Measurements from ENCODE around the gene SETD3. TPM values are rescaled to one million over a fixed set of nuclear protein-coding genes. Genes with fewer than 3 reads are reported as not detected.

SETD3 gene
- total and polyA plus RNA-seq, 10 of the 15 experiments (the other 5 are each of a cell fraction or from before 2014, with no cell fraction given): 11.3 to 44.2 (median 36.5) TPM

GRCh38 chr14:99507860-99508640 lies 27.4 kb upstream of the SETD3 start (continued):
- TF ChIP-seq CUX1 (IDR thresholded peaks at IDR 0.05; ENCODE audit: insufficient replicate concordance, low read depth, low read length) (no peak), ZBED1 (IDR thresholded peaks at IDR 0.05; ENCODE audit: borderline replicate concordance) (no peak), ZNF687 (IDR thresholded peaks at IDR 0.05) (no peak), E4F1 (IDR thresholded peaks at IDR 0.05; ENCODE audit: borderline replicate concordance, partially characterized antibody) (no peak), ZZZ3 (IDR thresholded peaks at IDR 0.05; ENCODE audit: control insufficient read depth, insufficient read length, low read depth) (no peak), PBX3 (IDR thresholded peaks at IDR 0.05; ENCODE audit: insufficient replicate concordance, low read depth, low read length) (no peak), FOXM1 (IDR thresholded peaks at IDR 0.05; ENCODE audit: low read depth, low read length) (no peak)

Data from GM12878 (cell line).